ENCODE data around the gene AMY1C.

DNA sequence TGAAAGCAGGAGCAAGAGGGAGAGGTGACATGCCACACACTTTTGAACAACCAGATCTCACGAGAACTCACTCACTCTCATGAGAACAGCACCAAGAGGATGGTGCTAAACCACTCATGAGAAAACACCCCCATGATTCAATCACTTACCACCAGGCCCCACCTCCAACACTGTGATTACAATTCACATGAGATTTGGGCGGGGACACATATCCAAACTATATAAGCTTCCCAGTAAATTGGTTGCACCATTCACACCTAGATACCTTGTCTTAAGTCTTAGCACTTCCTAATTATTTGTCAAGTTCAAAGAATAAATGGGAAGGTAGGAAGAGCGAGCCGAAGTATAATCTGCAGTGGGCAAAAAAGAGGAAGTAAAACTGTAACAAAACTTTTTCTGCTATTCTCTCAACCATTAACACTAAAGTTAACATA, 34.3 kb downstream of the AMY1C start:
- TF ChIP-seq YY1 (IDR thresholded peaks at IDR 0.05; ENCODE audit: insufficient read depth, insufficient read length) (no peak), ZNF274 (IDR thresholded peaks at IDR 0.05; ENCODE audit: low read depth, low read length) (no peak), SUZ12 (IDR thresholded peaks at IDR 0.05; ENCODE audit: extremely low read depth, insufficient read depth, insufficient read length) (no peak)

Measured in NT2/D1 (cell line).